SU-DHL-6 (cell line): ENCODE data around the gene PRXL2B.

Experiments used
- H2AFZ ChIP-seq: fragments of 200-600 bp; sonication (generic); 2 replicates; pipeline ENCODE4 v1.6.1; 2014; ENCODE audit warnings: low read depth, mild to moderate bottlenecking, moderate library complexity, mixed read lengths, antibody characterized with exemption, low read length; ENCODE audit not compliant: severe bottlenecking
- H3F3A ChIP-seq: fragments of 200-600 bp; shearing (Covaris generic); 2 replicates; pipeline ENCODE4 v1.6.0; 2016; ENCODE audit warnings: antibody characterized with exemption, mild to moderate bottlenecking; ENCODE audit not compliant: insufficient read depth
- H3K27ac ChIP-seq: fragments of 200-600 bp; sonication (generic); 2 replicates; pipeline ENCODE4 v1.5.1; 2016; ENCODE audit warnings: low read depth, mild to moderate bottlenecking, low read length, moderate library complexity, mixed read lengths
- H3K27me3 ChIP-seq: fragments of 200-600 bp; sonication (generic), shearing (Covaris generic); 2 replicates; pipeline ENCODE4 v1.6.0; 2014; ENCODE audit warnings: mild to moderate bottlenecking, low read length
- H3K36me3 ChIP-seq: fragments of 200-600 bp; sonication (generic); 2 replicates; pipeline ENCODE4 v1.6.1; 2014; ENCODE audit warnings: mild to moderate bottlenecking, low read length, mixed read lengths
- H3K4me2 ChIP-seq: fragments of 300-600, 200-600 bp; shearing (Covaris generic), sonication (generic); 2 replicates; pipeline ENCODE4 v1.6.0; 2014; ENCODE audit warnings: low read length, low read depth, mild to moderate bottlenecking; ENCODE audit not compliant: poor library complexity, severe bottlenecking
- H3K4me3 ChIP-seq: fragments of 200-600 bp; sonication (generic); 2 replicates; pipeline ENCODE4 v1.5.1; 2014; ENCODE audit warnings: antibody characterized with exemption, low read length, mild to moderate bottlenecking, mixed read lengths; ENCODE audit not compliant: insufficient read depth, poor library complexity, severe bottlenecking
- H3K79me2 ChIP-seq: fragments of 200-600 bp; sonication (generic); 2 replicates; pipeline ENCODE4 v1.6.1; 2014; ENCODE audit warnings: mild to moderate bottlenecking, low read length, moderate library complexity; ENCODE audit not compliant: insufficient read depth
- H3K9ac ChIP-seq: fragments of 200-600 bp; sonication (generic); 2 replicates; pipeline ENCODE4 v1.7.0; 2014; ENCODE audit warnings: mild to moderate bottlenecking, low read length
- H3K9me2 ChIP-seq: fragments of 200-600 bp; sonication (generic); replicated peaks from 2 replicates; pipeline ENCODE4 v1.6.1; 2014; ENCODE audit warnings: low read length; ENCODE audit not compliant: insufficient read depth
- H3K9me3 ChIP-seq: fragments of 200-600 bp; sonication (generic); 2 replicates; pipeline ENCODE4 v1.6.1; 2014; ENCODE audit warnings: low read length, mixed read lengths; ENCODE audit not compliant: insufficient read depth
- H4K20me1 ChIP-seq: fragments of 200-600 bp; sonication (generic); 2 replicates; pipeline ENCODE4 v1.6.1; 2014; ENCODE audit warnings: low read depth, mild to moderate bottlenecking, antibody characterized with exemption, low read length, moderate library complexity, mixed read lengths
- EZH2phosphoT487 ChIP-seq: fragments of 200-600 bp; sonication (generic), shearing (Covaris generic); conservative IDR thresholded peaks from 2 replicates; pipeline ENCODE4 v1.6.1; 2018; ENCODE audit warnings: mild to moderate bottlenecking, antibody characterized with exemption, low read length, moderate library complexity, mixed read lengths
- TF ChIP-seq, protein P1 (sequence below): fragments of 200-600 bp; sonication (generic); IDR thresholded peaks from one replicate; pipeline ENCODE4 v1.5.1; 2017; ENCODE audit warnings: antibody characterized with exemption, mild to moderate bottlenecking, low read length, moderate library complexity; ENCODE audit not compliant: insufficient read depth, poor library complexity, severe bottlenecking

The PRXL2B gene

GRCh38 chr1:2627746-2628145 lies 41.2 kb downstream of the PRXL2B start:
- Histone ChIP-seq H3K27me3 (no peaks in the 10 kb centered on the region), H3K9me2 (no peaks in the 10 kb centered on the region), H3K36me3 (no peaks in the 10 kb centered on the region), H4K20me1 (no peaks in the 10 kb centered on the region), H3K9ac (no peak overlapping the region), H3K4me3 (no peak overlapping the region), H3K27ac (no peak overlapping the region), H3K79me2 (no peaks in the 10 kb centered on the region), H3K4me2 (no peak overlapping the region), H3K9me3 (no peaks in the 10 kb centered on the region), H3F3A (no peaks in the 10 kb centered on the region), H2AFZ (no peak overlapping the region)
- TF ChIP-seq, protein P1, sequence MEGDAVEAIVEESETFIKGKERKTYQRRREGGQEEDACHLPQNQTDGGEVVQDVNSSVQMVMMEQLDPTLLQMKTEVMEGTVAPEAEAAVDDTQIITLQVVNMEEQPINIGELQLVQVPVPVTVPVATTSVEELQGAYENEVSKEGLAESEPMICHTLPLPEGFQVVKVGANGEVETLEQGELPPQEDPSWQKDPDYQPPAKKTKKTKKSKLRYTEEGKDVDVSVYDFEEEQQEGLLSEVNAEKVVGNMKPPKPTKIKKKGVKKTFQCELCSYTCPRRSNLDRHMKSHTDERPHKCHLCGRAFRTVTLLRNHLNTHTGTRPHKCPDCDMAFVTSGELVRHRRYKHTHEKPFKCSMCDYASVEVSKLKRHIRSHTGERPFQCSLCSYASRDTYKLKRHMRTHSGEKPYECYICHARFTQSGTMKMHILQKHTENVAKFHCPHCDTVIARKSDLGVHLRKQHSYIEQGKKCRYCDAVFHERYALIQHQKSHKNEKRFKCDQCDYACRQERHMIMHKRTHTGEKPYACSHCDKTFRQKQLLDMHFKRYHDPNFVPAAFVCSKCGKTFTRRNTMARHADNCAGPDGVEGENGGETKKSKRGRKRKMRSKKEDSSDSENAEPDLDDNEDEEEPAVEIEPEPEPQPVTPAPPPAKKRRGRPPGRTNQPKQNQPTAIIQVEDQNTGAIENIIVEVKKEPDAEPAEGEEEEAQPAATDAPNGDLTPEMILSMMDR: no peak
- no peak for TF ChIP-seq EZH2phosphoT487

DNA sequence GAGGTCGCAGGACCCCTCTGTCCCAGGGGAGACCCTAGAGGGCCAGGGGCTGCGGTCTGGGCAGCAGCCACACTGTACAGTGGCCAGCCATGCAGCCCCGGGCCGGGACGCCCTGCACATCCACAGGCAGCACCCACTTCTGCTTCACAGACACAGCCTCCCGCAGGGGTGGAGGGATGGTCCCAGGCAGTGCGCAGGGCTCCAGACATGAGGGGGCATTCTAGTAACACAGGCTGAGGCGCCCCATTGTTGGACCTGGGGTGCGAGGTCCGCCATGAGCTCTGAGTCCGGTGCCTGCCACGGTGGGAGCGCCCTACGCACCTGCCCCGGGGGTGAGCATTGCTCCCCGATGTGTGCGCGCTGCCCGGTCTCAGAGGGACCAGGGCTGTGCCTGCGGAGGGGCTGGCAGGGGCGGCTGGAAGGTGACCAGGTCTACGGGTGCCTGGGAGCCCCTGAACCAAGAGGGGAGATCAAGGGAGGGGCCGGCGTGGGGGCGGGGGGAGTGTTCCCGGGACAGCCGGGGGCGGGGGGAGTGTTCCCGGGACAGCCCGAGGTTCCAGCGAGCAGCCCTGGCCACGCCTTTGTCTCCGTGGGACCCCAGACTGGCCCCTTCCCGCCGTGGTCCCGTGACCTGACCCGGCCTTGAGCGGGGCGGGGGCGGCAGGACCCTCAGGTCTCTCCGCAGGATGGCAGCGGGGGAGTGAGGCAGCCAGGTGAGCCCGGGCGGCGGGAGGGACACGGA lies 41.8 kb downstream of the PRXL2B start:
- no peak for TF ChIP-seq EZH2phosphoT487
- TF ChIP-seq, protein P1: no peak
- Histone ChIP-seq H3K4me3 (no peak overlapping the region), H3K9me3 (no peaks in the 10 kb centered on the region), H3F3A (no peaks in the 10 kb centered on the region), H2AFZ (no peak overlapping the region), H3K27me3 (no peaks in the 10 kb centered on the region), H3K9me2 (no peaks in the 10 kb centered on the region), H3K79me2 (no peaks in the 10 kb centered on the region), H3K36me3 (no peaks in the 10 kb centered on the region), H3K9ac (no peak overlapping the region), H3K27ac (no peak overlapping the region), H3K4me2 (no peak overlapping the region), H4K20me1 (no peaks in the 10 kb centered on the region)

DNA sequence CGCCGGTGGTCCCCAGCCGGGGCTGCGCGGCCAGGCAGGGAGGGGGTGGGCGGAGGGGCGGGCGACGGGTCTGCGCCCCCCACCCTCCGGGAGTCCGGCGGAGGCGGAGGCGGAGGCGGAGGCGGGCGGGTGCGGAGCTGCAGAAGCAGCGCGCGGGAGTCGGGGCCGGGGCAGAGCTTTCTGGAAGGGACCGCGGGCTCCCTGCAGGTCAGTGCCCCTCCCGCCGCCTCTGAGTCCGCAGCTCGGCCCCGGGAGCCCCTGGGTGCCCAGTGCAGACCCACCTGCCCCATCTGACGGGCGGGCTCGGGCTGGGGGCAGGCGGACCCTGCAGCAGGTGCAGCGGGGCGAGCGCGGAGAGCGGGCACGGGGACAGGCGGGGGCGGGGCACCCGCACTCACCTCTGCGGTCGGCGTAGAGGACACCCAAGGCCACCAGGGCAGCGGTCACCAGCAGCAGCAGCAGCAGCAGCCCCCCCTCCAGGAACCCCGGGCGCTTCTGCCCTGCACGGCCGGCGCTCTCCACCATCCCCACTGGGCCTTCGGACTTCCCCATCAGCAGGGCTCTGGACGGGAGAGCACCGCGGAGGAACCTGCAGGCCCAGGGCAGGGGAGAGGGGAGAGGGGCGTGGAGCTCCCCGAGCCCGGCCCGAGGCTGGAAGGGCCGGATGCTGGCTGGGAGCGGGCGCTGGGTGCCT lies 42.5 kb downstream of the PRXL2B start:
- H3K9me3 ChIP-seq: no peaks in the 10 kb centered on the region

More for the DNA sequence above, 42.5 kb downstream of the PRXL2B start:
- Histone ChIP-seq H4K20me1 (no peaks in the 10 kb centered on the region), H2AFZ (no peak overlapping the region), H3F3A (no peaks in the 10 kb centered on the region), H3K27ac (no peak overlapping the region), H3K4me2 (no peak overlapping the region), H3K4me3 (no peak overlapping the region), H3K79me2 (no peaks in the 10 kb centered on the region), H3K9me2 (no peaks in the 10 kb centered on the region), H3K9ac (no peak overlapping the region), H3K36me3 (no peaks in the 10 kb centered on the region), H3K27me3 (no peaks in the 10 kb centered on the region)
- TF ChIP-seq EZH2phosphoT487: no peak
- TF ChIP-seq, protein P1: no peak
